ENCODE data around the gene FBXW2. TPM values are rescaled to one million over a fixed set of nuclear protein-coding genes. Genes with fewer than 3 reads are reported as not detected.

The FBXW2 gene, protein sequence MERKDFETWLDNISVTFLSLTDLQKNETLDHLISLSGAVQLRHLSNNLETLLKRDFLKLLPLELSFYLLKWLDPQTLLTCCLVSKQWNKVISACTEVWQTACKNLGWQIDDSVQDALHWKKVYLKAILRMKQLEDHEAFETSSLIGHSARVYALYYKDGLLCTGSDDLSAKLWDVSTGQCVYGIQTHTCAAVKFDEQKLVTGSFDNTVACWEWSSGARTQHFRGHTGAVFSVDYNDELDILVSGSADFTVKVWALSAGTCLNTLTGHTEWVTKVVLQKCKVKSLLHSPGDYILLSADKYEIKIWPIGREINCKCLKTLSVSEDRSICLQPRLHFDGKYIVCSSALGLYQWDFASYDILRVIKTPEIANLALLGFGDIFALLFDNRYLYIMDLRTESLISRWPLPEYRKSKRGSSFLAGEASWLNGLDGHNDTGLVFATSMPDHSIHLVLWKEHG
- 23.9 and 28.5 TPM in 2 replicates for total RNA-seq

DNA sequence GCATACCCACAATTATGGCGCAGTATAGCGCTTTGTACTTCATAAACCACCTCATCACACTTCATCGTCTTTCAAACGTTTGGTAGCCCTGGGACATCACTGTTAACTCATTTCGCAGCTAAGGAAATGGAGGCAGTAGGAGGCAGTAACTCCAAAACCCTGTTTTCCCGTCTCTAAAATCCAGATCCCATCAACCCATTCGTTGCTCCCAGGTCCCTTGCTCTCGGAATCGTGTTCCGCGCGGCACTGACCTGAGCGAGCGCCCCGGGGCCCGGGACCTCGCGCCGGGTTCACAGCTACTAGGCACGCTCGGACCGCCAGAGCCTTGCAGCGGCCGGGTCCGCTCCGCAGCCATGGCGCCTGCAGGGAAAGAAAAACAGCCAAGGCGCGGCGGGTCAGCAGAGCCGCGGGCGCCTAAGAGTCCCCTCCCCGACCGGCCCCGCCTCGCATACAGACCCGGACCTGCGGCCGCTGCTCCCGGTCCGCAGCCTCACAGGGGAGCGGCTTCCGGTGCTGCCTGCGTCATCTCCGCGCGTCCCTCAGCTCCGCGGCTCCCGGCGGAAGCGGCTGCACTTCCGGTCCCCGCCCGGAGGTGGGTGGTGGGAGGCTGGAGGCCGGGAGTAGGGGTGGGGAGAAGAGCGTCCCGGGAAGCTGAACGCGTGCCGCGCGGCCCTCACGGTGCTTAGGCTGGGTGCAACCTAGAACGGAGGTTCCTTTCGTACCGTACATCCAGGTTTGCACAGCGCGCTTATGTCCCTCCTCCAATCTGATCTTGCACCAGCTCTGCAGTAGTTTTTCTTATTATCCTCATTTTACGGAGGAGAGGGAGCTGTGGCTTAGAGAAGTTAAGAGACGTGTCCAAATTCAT is at the start of gene FBXW2:
Gene FBXW2 (minus strand): TSS at position 519 of the 868 bp plus-strand sequence. CDS start 5,158 bp downstream, outside the sequence.

DNA sequence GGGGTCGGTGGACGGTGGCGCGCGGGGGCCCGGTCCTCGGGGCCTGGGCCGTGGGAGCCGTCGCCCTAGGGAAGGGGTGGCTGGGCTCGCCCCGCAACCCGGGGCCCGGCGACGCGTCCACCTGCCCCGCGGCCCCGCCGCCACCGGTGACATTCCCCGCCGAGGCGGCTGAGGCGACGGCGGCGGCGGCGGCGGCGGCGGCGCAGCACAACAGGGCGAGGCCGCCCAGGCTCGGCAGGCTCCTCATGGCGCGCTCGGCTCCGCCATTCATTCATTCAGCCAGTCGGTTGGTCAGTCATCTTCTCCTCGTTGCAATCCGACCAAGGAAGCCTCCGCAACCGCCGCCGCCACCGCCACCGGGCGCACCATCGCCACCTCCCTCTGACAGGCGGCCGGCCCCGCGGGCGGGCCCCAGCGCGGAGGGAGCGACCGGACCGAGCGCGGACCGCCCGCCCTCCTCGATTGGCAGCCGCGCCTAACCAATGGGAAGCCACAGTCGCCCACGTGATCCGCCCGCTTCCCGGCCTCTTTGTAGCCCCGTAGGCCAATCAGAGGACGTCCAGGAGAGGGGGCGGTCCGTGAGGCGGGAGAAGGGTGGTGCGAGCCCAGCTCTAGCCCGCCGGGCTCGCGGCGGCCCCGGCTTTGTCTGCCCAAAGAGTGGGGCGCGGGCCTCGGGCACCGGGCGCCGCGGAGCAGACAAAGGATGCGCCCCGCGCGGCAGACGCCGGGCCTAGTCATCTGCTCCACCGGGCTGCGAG is 78.9 kb downstream of the FBXW2 start, which contains the start of gene MEGF9:
Gene MEGF9 (minus strand): TSS at position 383 of the 758 bp plus-strand sequence. CDS start 112 bp downstream, at position 271.

Other genes starting within 250 kb of the FBXW2 start
- 29.0 and 34.8 TPM in 2 replicates for gene CDK5RAP2, start 213.2 kb downstream of the FBXW2 start, total RNA-seq
- gene MEGF9, start 78.9 kb downstream of the FBXW2 start, total RNA-seq, result 6.6 TPM in 2 replicates
- gene PSMD5, start 49.5 kb upstream of the FBXW2 start, total RNA-seq, result 33.4 and 36.8 TPM in 2 replicates
- gene PHF19, start 83.8 kb upstream of the FBXW2 start, total RNA-seq, result 45.6 and 54.0 TPM in 2 replicates
- 2.2 and 2.9 TPM in 2 replicates for gene TRAF1, start 133.4 kb upstream of the FBXW2 start, total RNA-seq

Measured in subcutaneous preadipocyte (primary cell).